ENCODE results near the gene TUB.

TUB gene

DNA sequence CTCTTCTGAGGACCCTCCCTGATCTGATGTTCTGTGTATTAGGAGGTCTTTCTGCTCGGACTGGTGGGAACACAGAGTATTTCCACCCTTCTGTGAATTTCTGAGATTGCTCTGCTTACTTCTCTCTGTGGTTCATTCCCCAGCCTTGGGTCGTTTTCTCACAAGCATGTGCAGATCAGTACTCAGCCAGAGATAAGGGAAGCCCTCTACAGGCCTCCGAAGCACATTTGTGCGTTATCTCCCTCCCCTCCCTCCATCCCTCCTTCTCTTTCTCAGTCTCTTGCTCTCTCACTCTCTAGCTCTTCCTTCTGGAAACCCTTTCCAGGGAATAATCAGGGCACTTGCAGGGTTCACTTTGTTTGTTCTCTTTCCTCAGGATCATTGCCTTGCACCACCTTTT is 35.2 kb upstream of the TUB start:
- no peak for FAIRE-seq
- no peak for DNase-seq (ENCODE audit: low spot score)

DNA sequence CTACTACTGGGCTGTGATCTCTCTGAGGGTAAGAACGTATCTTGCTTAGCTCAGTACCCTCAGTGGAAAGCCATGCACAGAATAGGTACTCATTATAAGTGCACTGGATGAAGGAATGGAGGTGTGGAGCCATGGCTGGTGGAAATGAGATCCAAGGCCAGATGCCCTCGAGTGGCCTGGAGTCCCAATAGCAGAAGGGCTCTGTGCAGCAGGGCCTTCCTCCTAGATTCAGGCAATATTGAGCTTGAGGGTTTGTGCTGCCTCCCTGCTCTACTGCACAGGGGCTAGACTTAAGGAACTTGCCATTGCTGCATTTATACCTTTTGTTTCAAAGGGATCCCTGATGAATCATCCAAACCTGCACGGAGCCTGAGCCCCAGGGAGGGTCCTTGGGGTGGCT is 33.6 kb upstream of the TUB start:
- FAIRE-seq (no peak), DNase-seq (ENCODE audit: low spot score) (no peak)

DNA sequence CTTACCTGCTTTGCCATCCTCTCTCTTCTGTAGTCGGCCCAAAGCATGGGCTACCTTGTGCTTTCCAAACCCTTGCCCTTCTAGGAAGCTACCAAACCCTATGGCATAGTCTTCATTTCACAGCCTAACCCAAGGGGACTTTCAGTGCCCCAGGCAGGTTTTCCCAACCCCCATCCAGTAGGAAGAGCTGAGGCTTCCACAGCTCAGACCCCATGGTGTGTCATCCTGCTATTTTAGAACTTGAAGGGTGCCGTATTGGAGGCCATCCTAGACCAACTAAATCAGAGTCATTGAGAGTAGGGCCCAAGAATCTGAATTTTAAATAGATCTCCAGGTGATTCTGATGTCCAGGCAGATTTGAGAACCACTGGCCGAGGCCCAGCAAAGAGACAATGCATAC is 31.9 kb upstream of the TUB start:
- DNase-seq (ENCODE audit: low spot score) (no peak), FAIRE-seq (no peak)

GRCh38 chr11:8055091-8055835 is 25.7 kb upstream of the TUB start:
- no peak for DNase-seq (ENCODE audit: low spot score)
- no peak for FAIRE-seq

DNA sequence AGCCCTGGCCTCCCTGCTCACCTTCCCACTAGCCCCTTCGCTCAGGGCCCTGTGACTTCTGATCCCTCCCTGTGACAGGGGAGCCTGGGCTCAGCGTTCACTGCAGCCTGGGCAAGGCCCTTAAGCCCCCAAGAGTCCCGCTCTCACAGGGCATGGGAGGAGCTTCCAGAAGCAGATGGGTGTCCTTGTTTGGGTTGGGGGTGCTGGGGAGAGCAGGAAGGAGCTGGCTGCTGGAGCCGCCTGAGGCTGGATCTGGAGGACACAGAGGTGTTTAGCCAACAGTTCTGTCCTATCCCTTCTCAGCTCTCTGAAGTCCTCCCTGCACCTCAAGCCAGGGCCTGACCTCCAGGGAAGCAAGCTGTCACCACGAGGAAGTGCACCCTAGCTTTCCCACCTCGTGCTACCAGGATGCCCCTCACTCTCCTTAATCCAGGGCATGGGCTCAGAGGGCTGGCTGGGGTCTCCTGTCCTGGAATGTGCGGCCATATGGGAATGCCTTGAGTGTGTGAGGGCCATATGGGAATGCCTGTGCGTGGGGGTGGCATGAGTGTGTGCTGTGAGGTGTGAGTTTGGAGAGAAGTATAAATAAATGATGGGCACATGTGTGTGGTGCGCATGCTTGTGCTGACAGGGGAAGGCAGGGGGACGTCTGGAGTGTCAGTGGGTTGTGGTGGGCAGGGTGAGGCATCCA is 25.0 kb upstream of the TUB start:
- DNase-seq (ENCODE audit: low spot score) (no peak), FAIRE-seq (no peak)

DNA sequence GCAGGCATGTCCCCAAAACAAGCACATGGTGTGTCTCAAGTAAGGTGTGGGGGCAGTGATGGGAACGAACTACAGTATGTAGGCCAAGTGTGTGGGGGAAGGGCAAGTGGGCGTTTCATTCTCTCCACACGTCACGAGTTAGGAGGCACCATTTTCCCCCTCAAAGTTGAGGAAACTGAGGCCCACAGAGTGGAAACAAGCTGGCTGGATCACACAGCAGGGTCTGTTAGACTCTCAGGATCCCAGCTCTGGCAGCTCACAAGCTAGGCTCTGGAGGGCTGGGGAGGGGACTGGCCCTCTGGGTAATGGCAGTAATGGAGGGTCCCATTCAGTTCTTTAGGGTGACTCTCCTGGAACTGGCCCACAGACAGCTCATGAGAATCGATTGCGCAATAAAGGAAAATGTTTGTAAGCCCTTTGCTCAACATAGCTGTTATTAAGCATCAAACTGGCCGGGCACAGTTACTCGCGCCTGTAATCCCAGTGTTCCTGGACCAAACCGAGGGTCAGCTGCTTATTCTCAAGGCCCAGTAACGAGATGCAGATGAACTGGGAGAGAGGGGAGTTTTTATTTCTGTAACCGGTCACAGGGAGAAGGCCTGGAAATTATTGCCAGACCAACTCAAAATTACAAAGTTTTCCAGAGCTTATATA is 24.1 kb upstream of the TUB start:
- DNase-seq (ENCODE audit: low spot score) (no peak), FAIRE-seq (no peak)

- FAIRE-seq: no peak
- no peak for DNase-seq (ENCODE audit: low spot score)
Measured at GRCh38 chr11:8058216-8058615, 22.8 kb upstream of the TUB start.

DNA sequence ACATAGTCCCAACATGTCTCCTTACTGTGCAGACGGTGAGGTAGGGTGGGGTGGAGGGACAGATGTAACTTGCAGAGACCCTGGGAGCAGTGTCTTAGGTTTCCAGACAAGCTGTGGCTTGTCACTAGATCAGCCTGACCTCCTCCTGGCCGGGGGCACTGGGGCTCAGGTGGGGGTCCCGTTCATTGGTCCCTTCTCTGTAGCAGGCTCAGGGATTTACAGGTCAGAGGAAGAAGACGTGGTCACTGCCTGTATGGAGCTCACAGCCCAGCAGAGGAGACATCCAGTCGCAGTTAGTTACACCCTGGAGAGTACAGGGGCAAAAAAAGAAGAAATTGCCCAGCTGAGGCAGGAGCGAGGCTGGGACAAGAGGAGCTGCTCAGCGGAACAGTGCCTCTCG is 22.0 kb upstream of the TUB start:
- FAIRE-seq: no peak
- DNase-seq (ENCODE audit: low spot score): no peak

DNA sequence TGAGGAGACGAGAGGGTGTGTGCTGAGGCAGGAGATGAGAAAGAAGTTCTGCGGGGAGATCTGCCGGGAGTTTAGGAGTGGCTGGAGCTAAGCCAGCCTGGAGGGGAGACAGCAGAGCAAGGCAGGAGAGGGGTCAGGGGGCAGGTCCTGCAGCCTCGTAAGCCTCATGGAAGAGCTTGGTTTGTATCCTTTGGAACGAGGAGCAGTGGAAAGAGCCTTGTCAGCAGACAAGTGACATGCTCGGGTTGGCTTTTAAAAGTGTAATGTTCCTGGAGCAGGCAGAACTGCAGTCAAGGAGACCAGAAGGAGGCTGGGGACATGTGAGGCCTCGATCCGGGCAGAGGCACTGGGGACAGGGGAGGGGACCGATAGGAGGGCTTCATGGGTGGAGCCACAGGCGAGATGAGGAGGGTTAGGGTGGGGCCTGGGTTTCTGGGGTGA is 21.4 kb upstream of the TUB start:
- DNase-seq (ENCODE audit: low spot score) (no peak), FAIRE-seq (no peak)

DNA sequence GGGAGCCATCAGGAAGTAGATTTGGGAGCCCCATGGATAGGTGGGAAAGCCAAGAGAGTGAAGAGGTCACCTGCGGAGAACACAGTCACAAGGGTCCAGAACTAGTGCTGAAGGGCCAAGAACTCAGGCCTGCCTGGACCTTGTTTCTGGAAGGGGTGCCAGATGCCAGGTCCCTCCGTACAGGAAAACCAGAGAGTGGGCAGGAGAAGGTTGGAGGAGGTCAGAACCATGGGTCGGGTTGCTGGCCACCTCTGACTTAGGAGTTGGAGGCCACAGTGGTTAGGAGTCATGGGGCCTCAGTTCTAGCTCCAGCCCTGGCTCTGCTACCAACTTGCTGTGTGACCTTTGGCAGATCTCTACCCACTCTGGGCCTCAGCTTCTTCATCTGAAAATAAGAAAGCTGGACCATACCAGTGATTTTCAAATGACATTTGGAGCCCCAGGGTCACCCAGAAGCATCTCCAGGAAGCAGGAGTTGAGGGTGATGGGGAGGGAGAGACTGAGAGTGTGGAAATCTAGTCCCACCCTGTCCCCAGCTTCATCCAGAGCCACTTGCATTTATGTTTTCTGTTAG is 20.8 kb upstream of the TUB start:
- no peak for DNase-seq (ENCODE audit: low spot score)
- no peak for FAIRE-seq

- DNase-seq (ENCODE audit: low spot score): no peak
- FAIRE-seq: no peak
Measured at GRCh38 chr11:8060801-8061554, 20.0 kb upstream of the TUB start.

DNA sequence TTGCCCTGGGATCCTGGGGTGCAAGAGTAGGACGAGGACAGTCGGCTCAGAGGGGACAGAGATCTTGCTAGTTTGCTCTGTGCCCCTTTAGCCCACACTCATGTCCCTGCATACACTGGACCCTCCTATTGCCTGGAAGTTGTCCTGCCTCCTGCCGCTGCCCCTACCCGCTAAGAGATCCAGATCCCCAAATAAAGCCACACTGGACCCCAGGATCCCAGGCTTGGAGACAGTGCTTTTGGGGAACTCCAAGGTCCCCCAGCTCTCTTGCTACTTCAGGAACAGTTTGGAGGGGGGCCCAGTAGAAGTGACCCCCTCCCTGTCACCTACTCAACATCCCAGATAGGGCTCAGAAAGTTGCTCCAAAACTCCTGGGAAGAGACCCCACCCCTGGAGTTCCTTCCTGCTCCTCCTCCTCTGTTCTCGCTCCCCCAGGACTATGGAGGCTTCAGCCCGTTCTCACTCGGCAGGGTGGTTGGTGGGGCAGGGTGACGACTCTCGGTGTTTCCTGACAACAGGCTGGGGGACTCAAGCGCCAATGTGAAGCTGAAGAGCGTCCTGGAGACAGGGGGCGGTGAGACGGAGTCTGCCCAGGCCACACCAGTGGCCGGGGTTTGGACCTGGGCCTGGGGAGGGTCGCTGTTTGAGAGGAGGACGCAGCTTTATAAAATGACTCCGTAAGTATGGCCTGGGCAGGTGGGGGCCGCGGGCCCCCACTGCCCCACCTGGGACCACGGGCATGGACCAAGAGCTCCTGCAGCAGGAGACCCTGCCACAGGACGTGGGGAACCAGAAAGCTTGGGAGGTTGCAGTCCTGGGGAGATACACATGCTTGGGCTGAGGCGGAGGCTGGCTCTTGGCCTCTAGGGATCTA is 19.2 kb upstream of the TUB start:
- FAIRE-seq: no peak
- no peak for DNase-seq (ENCODE audit: low spot score)

DNA sequence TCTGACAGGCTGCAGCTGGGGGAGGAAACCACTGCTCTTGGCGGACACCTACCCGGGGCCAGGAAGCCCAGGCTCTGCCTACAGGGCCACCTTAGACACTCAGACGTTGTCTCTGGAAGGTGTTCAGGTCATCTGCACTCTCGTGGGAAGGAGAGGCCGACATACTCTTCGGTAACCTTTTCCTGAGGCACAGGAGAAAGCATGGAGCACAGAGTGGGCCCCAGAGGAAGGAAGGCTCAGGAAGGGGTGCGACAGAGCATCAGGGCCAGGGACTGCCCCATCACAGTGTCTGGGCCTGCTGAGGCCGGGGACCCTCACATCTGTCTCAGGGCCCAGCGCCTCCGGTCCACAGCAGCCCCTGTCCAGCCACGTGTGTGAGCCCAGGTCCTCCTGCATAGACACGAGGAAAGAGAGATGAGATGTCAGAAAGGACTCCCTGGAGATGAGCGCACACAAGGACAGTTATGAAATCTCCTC is 18.2 kb upstream of the TUB start:
- DNase-seq (ENCODE audit: low spot score): no peak
- no peak for FAIRE-seq

DNA sequence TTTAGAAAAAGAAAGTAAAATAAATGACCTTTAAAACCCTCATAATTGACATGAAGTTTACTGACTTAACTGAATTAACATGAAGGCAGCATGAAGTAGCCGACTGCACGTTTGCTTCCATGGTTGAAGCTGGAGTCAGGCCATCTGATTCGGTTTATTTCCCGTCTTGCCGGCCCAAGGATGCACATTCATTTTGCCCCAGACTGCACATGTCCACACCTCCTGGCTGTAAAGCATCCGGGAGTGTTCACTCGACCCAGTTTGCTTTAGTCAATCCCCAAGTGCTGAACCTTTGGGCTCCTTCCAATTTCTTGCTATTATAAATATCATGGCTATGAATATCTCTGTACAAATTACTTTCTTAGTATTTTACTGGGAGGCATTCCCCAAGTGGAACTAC is 17.7 kb upstream of the TUB start:
- FAIRE-seq (no peak), DNase-seq (ENCODE audit: low spot score) (no peak)

DNA sequence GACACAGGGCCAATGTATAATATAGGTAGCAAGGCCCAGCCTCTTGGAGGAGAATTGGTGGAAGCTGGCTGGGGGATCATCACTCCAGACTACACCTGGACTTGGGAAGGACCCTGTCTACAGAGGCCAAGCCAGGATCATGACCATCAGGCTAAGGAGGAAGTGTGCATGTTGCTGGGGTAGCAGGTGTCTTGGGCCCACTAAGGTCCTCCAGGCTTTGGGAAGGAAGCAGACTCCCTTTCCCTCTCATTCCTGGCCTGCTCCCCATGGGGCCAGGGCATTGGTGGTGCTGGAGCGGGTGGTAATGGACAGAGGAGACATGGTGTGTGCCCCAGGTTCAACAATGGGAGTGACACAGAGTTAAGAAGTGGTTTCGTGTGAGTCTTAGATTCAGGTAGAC is 16.0 kb upstream of the TUB start:
- FAIRE-seq: no peak

GRCh38 chr11:8066036-8066910 is 14.7 kb upstream of the TUB start:
- FAIRE-seq: no peak
- no peak for DNase-seq (ENCODE audit: low spot score)

More for the DNA sequence above, 16.0 kb upstream of the TUB start:
- DNase-seq (ENCODE audit: low spot score): no peak

GRCh38 chr11:8066911-8067455 is 14.0 kb upstream of the TUB start:
- FAIRE-seq: no peak
- DNase-seq (ENCODE audit: low spot score): no peak

- FAIRE-seq: no peak
- no peak for DNase-seq (ENCODE audit: low spot score)
Measured at GRCh38 chr11:8067567-8067928, 13.5 kb upstream of the TUB start.

DNA sequence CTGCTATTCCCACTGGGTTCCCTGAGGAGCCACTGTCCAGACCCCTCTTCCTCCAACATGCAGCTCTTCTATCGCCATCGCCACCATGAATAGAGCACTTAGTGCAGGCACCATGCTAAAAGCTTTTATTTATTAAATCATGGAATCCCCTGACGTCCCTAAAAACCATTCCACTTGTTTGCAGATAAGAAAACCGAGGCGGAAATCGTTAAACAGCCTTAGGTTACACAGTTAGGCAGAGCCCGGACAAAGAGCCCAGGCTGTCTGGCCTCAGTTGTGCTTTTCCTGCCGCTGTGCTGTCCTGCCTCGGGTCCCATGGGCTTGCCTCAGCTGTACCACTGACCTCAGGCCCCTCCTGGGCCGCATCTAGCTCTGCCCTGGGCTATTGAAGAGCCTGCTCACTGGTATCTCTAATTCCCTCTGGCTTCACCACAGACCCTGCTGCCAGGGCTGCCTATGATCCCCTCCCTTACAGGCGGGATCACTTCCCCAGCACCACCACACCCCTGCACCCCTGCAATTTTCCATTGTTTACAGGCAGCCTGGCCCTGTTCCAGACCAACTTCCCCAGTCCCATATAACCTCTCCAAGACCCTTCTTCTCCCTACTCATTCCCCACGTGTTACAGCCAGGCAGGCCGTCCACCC is 13.0 kb upstream of the TUB start:
- FAIRE-seq (no peak), DNase-seq (ENCODE audit: low spot score) (no peak)
